HepG2 (cell line): Measurements from ENCODE around the gene HEATR1. TPM values are rescaled to one million over a fixed set of nuclear protein-coding genes. Genes with fewer than 3 reads are reported as not detected.

Source experiments
- ATAC-seq: fragments of 200-7000 bp; cut with Tn5 transposase; 3 replicates; pipeline ENCODE4 v1.9.1; 2020; ENCODE audit warnings: mild to moderate bottlenecking, moderate library complexity
- BruUV-seq: library from RNA; stranded (reverse); fragments of 400-500 nt; replicated peaks from 2 replicates; lab custom pipeline; 2021; lab: Mats Ljungman, UMichigan
- CTCF ChIA-PET: fragments of 300-600 bp; formaldehyde crosslinking; extraction: SDS; loops from one replicate; lab custom pipeline; 2021; ENCODE audit warnings: low total read pairs, inconsistent platforms, low intra/inter-chr PET ratio; lab: Yijun Ruan, JAX
- POLR2A ChIA-PET: fragments of 350-600 bp; sonication (Branson Sonifier 250); formaldehyde crosslinking; loops from one replicate; lab custom pipeline; 2020; ENCODE audit warnings: antibody characterized with exemption, inconsistent platforms; lab: Yijun Ruan, JAX
- DNase-seq: peaks from one replicate; pipeline ENCODE4 v3.0.0-alpha.2; 2015; ENCODE audit warnings: low spot score
- FAIRE-seq: peaks from 3 replicates; lab custom pipeline; 2011; peaks lifted over from hg19 to GRCh38; lab: Jason Lieb, UNC
- H2AFZ ChIP-seq: one replicate; pipeline ENCODE4 v1.6.1; 2011; ENCODE audit warnings: low read length, inconsistent platforms
- H3K27ac ChIP-seq: fragments of 300-600 bp; 3 replicates; pipeline ENCODE4 v1.8.0; 2011; ENCODE audit warnings: mixed run types, mild to moderate bottlenecking, mixed read lengths, low read length, inconsistent platforms; ENCODE audit not compliant: insufficient read depth; ENCODE audit errors: extremely low read length
- H3K27me3 ChIP-seq, 2 experiments: fragments of 200-600 bp in 1 of 2; 2 replicates in 1 of 2; 3 replicates in 1 of 2; pipeline versions ENCODE4 v1.6.0 to v1.8.0; 2011; ENCODE audit warnings: low read length in 2 of 2, mild to moderate bottlenecking in 2 of 2, moderate library complexity in 2 of 2, inconsistent platforms in 1 of 2; ENCODE audit not compliant: insufficient read depth in 2 of 2, control insufficient read depth in 1 of 2
- H3K36me3 ChIP-seq, 2 experiments: fragments of 200-600 bp in 1 of 2; replicated peaks in 1 of 2; 2 replicates in 1 of 2; 3 replicates in 1 of 2; pipeline versions ENCODE4 v1.5.1 to v1.8.0; 2011; ENCODE audit warnings: low read length in 2 of 2, inconsistent platforms in 1 of 2; ENCODE audit not compliant: insufficient read depth in 2 of 2, control insufficient read depth in 1 of 2
- H3K4me1 ChIP-seq: 2 replicates; pipeline ENCODE4 v1.5.1; 2012; ENCODE audit warnings: low read length, inconsistent platforms; ENCODE audit not compliant: insufficient read depth
- H3K4me2 ChIP-seq: 2 replicates; pipeline ENCODE4 v1.6.0; 2011; ENCODE audit warnings: low read depth, low read length, inconsistent platforms
- H3K4me3 ChIP-seq, 3 experiments: fragments of 200-600 bp in 1 of 3; sonication (generic), shearing (Covaris generic) in 1 of 3; replicated peaks in 1 of 3; 2 replicates each; pipeline ENCODE4 v1.5.1; 2011 to 2016; ENCODE audit warnings: low read length in 3 of 3, inconsistent platforms in 2 of 3, low read depth in 2 of 3, mild to moderate bottlenecking in 2 of 3, control low read depth in 1 of 3, mixed read lengths in 1 of 3; ENCODE audit not compliant: insufficient read depth in 1 of 3
- H3K79me2 ChIP-seq: one replicate; pipeline ENCODE4 v1.6.1; 2011; ENCODE audit warnings: low read length, inconsistent platforms; ENCODE audit not compliant: insufficient read depth
- H3K9ac ChIP-seq: 2 replicates; pipeline ENCODE4 v1.6.0; 2011; ENCODE audit warnings: mild to moderate bottlenecking, low read depth, low read length, inconsistent platforms; ENCODE audit not compliant: insufficient read depth
- H3K9me3 ChIP-seq: 2 replicates; pipeline ENCODE4 v1.5.1; 2012; ENCODE audit warnings: mild to moderate bottlenecking, low read length
- H4K20me1 ChIP-seq: 2 replicates; pipeline ENCODE4 v1.6.0; 2011; ENCODE audit warnings: inconsistent platforms, mild to moderate bottlenecking, low read length, moderate library complexity; ENCODE audit not compliant: insufficient read depth
- ATF7 ChIP-seq, 2 experiments: fragments of 450-650 bp in 1 of 2; sonication (generic) in 1 of 2; formaldehyde crosslinking in 1 of 2; IDR thresholded peaks; 2 replicates each; pipeline versions ENCODE4 v1.4.0 to v1.6.1; 2016 to 2020; ENCODE audit warnings: antibody characterized with exemption in 1 of 2, mild to moderate bottlenecking in 1 of 2, missing genetic modification reagents in 1 of 2
- CTCF ChIP-seq: sonication (generic); formaldehyde crosslinking; IDR thresholded peaks from 2 replicates; pipeline ENCODE4 v1.5.0; 2020; ENCODE audit warnings: mild to moderate bottlenecking, missing genetic modification reagents, moderate library complexity
- NFIC ChIP-seq: IDR thresholded peaks from 2 replicates; pipeline ENCODE4 v1.6.1; 2012; ENCODE audit warnings: mild to moderate bottlenecking, low read length, inconsistent platforms
- ZNF101 ChIP-seq: sonication (generic); formaldehyde crosslinking; IDR thresholded peaks from 2 replicates; pipeline ENCODE4 v1.4.0; 2020; ENCODE audit warnings: mild to moderate bottlenecking, low read depth, missing genetic modification reagents, borderline replicate concordance
- ZNF33B ChIP-seq: sonication (generic); formaldehyde crosslinking; IDR thresholded peaks from 2 replicates; pipeline ENCODE4 v1.5.1; 2020; ENCODE audit warnings: mild to moderate bottlenecking, missing genetic modification reagents
- ZNF703 ChIP-seq: sonication (generic); formaldehyde crosslinking; IDR thresholded peaks from 2 replicates; pipeline ENCODE4 v1.5.1; 2020; ENCODE audit warnings: missing genetic modification reagents, mild to moderate bottlenecking, moderate library complexity, borderline replicate concordance
- WGBS: methylation state at CpG from one replicate; pipeline ENCODE4 v1.1.6; 2017; ENCODE audit warnings: low lambda C conversion rate; 5-methylcytosine and 5-hydroxymethylcytosine counted together
- in situ Hi-C: cut with HindIII; loops from 2 replicates; pipeline ENCODE4 v1.10.0; 2017; ENCODE audit warnings: low pct_unique_long_range_greater_than_20kb; ENCODE audit not compliant: extremely low pct_ligation_motif_present
- intact Hi-C: fragments of 100-400 bp; cut with micrococcal nuclease; formaldehyde crosslinking; loops from one replicate; pipeline ENCODE4 v1.10.0; 2022; ENCODE audit not compliant: unreplicated experiment
- polyA plus RNA-seq, 8 experiments: library from polyadenylated mRNA; depleted of rRNA in 3 of 8; stranded (reverse) in 7 of 8; unstranded in 1 of 8; fragments of >200 nt; fragmentation: Illumina TruSeq in 4 of 8; extraction: Trizol in 4 of 8; gene quantifications; 2 replicates each; pipeline versions ENCODE4 v1.2.1 to v1.2.3, GENCODE V29; 2011 to 2016; ENCODE audit warnings: low read depth in 4 of 8, missing spikeins in 1 of 8, mixed read lengths in 1 of 8; ENCODE audit not compliant: insufficient read depth in 1 of 8
- total RNA-seq, 5 experiments: library from RNA; depleted of rRNA; stranded (reverse); fragments of >200 nt; fragmentation: Illumina TruSeq; extraction: Trizol; gene quantifications; 2 replicates each; pipeline ENCODE4 v1.2.3, GENCODE V29; 2016; ENCODE audit warnings: low read depth in 1 of 5
- TF ChIP-seq, protein P1 (sequence below): sonication (generic); formaldehyde crosslinking; IDR thresholded peaks from 2 replicates; pipeline ENCODE4 v1.4.0; 2020; ENCODE audit warnings: missing genetic modification reagents
- TF ChIP-seq, protein P2 (sequence below): sonication (generic); formaldehyde crosslinking; IDR thresholded peaks from 2 replicates; pipeline ENCODE4 v1.5.0; 2020; ENCODE audit warnings: mild to moderate bottlenecking, missing genetic modification reagents

HEATR1 gene
- total and polyA plus RNA-seq, 2 of the 13 experiments (the other 11 are each of a cell fraction or from before 2014, with no cell fraction given): 10.2 to 45.8 TPM

- Histone ChIP-seq H3K27ac (no peak overlapping the region), H3K9me3 (no peaks in the 10 kb centered on the region), H2AFZ (no peak overlapping the region), H3K4me2 (no peak overlapping the region), H3K36me3 (peaks cover 27 to 72% of the 10 kb centered on the region in 2 experiments), H3K27me3 (no peaks in the 10 kb centered on the region), H4K20me1 (no peaks in the 10 kb centered on the region), H3K9ac (no peak overlapping the region), H3K4me3 (no peak overlapping the region), H3K4me1 (no peaks in the 10 kb centered on the region), H3K79me2 (no peaks in the 10 kb centered on the region)
- intact Hi-C loops (no loop called here), in situ Hi-C loops (no loop called here)
- no peak for FAIRE-seq
- no TSS peak for BruUV-seq
- ChIA-PET CTCF (no interaction called here), POLR2A (no interaction called here)
- DNase-seq: no peak
- TF ChIP-seq, protein P1, sequence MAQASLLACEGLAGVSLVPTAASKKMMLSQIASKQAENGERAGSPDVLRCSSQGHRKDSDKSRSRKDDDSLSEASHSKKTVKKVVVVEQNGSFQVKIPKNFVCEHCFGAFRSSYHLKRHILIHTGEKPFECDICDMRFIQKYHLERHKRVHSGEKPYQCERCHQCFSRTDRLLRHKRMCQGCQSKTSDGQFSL (CRISPR knock-in tag): no peak
- TF ChIP-seq, protein P2, sequence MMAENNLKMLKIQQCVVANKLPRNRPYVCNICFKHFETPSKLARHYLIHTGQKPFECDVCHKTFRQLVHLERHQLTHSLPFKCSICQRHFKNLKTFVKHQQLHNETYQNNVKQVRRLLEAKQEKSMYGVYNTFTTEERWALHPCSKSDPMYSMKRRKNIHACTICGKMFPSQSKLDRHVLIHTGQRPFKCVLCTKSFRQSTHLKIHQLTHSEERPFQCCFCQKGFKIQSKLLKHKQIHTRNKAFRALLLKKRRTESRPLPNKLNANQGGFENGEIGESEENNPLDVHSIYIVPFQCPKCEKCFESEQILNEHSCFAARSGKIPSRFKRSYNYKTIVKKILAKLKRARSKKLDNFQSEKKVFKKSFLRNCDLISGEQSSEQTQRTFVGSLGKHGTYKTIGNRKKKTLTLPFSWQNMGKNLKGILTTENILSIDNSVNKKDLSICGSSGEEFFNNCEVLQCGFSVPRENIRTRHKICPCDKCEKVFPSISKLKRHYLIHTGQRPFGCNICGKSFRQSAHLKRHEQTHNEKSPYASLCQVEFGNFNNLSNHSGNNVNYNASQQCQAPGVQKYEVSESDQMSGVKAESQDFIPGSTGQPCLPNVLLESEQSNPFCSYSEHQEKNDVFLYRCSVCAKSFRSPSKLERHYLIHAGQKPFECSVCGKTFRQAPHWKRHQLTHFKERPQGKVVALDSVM: no peak
- TF ChIP-seq ATF7 (IDR thresholded peaks at IDR 0.05) (no peak), ATF7 (CRISPR knock-in tag; IDR thresholded peaks at IDR 0.05) (no peak), ZNF101 (CRISPR knock-in tag) (no peak), NFIC (no peak), ZNF703 (CRISPR knock-in tag) (no peak), ZNF33B (no peak), CTCF (CRISPR knock-in tag) (0 out of 2 replicates have a peak, but pooled peaks have one; percentile 4)
- WGBS: 95% methylated on average over 7 of the region's 7 CpGs
- peak; percentile 53; the same call in 2 of the 3 replicates for ATAC-seq
Measured at GRCh38 chr1:236560213-236560771, 44.0 kb downstream of the HEATR1 start.
